ENCODE measurements around the gene B9D2.

B9D2 gene

DNA sequence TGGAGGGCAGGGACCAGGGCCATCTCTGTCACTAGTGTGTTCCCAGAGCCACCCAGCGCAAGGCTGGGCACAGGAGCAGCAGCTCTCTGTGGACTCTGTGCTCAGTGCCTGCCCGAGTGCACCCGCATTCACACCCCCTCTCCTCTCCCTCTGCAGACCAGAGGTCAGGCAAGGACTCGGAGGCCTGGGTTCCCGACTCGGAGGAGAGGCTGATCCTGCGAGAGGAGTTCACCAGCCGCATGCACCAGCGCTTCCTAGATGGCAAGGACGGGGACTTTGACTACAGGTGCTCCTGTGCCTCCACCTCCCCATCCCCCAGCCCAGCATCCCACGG lies 43.8 kb downstream of the B9D2 start:
- Histone ChIP-seq H3K36me3 (ENCODE audit: control insufficient read depth, insufficient read depth, low read length) (peaks cover 39% of the 10 kb centered on the region), H3K27ac (ENCODE audit: low read depth, low read length) (no peak overlapping the region), H3K27me3 (ENCODE audit: control insufficient read depth, insufficient read depth, low read length) (no peaks in the 10 kb centered on the region), H3K4me3 (ENCODE audit: low read depth, low read length) (no peak overlapping the region), H3K9ac (ENCODE audit: low read depth, low read length) (no peak overlapping the region), H3K9me3 (ENCODE audit: control insufficient read depth, insufficient read depth, low read length) (no peaks in the 10 kb centered on the region), H3K4me1 (ENCODE audit: control insufficient read depth, insufficient read depth, low read length) (peaks cover 22% of the 10 kb centered on the region)

DNA sequence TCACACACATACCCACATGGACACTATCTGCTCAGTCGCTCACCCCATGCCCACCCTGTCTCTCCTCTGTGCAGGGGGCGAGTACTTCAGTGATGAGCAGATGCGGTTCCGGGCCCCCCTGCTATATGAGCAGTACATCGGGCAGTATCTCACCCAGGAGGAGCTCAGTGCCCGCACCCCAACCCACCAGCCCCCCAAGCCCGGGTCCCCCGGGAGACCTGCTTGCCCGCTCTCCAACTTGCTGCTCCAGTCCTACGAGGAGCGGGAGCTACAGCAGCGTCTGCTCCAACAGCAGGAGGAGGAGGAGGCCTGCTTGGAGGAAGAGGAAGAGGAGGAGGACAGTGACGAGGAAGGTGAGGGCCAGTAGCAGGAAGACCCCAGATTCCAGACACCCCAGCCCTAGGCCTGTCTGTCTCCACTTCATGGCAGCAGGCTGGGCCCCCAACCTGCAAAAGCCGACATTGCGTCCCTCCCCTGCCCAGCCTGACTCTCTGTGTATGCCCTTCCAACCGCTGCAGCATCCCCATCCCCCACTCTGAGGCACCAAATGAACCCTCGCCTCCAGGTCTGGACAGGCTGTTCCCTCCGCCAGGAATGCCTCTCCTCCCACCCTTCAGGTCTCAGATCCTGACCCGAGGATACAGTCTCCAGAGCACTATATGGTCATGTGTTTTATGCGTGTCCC lies 44.3 kb downstream of the B9D2 start:
- no peaks in the 10 kb centered on the region for H3K9me3 ChIP-seq (ENCODE audit: control insufficient read depth, insufficient read depth, low read length)
- no peak overlapping the region for H3K27ac ChIP-seq (ENCODE audit: low read depth, low read length)
- no peaks in the 10 kb centered on the region for H3K27me3 ChIP-seq (ENCODE audit: control insufficient read depth, insufficient read depth, low read length)
- H3K9ac ChIP-seq (ENCODE audit: low read depth, low read length): no peak overlapping the region
- H3K4me1 ChIP-seq (ENCODE audit: control insufficient read depth, insufficient read depth, low read length): peaks cover 19% of the 10 kb centered on the region
- H3K36me3 ChIP-seq (ENCODE audit: control insufficient read depth, insufficient read depth, low read length): peaks cover 40% of the 10 kb centered on the region
- H3K4me3 ChIP-seq (ENCODE audit: low read depth, low read length): no peak overlapping the region

DNA sequence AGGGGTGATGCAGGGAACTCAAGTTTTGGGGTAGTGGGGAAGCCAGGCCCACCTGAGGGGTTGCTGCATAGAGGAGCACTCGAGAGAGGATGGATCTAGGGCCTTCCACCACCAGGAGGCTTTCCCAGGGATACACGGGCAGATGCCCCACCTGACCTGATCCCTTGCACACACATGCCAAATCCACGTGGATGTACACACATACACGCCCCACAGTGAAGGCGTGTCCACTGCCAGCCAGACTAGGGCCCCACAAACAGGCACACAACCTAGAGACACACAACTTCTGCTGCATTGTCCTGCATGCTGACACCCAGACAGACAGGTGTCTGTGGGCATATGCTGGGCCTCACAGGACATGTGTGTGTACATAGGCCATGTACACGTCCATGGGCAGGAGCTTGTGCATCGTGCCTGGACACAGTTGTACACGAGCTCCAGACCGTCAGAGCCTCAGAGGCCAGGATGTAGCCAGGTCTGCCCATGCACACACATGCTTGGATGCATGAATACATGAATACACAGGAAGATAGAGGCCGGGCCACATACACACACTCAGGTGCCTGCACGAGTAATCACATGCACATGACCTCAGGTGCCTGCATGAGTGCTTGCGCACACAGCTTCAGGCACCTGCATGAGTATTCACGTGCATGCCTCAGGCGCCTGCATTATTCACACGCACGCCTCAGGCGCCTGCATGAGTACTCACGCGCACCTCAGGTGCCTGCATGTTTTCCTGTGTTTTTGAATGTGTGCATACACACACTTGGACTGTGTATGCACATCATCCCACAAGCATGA lies 45.1 kb downstream of the B9D2 start:
- peaks cover 43% of the 10 kb centered on the region for H3K36me3 ChIP-seq (ENCODE audit: control insufficient read depth, insufficient read depth, low read length)

DNA sequence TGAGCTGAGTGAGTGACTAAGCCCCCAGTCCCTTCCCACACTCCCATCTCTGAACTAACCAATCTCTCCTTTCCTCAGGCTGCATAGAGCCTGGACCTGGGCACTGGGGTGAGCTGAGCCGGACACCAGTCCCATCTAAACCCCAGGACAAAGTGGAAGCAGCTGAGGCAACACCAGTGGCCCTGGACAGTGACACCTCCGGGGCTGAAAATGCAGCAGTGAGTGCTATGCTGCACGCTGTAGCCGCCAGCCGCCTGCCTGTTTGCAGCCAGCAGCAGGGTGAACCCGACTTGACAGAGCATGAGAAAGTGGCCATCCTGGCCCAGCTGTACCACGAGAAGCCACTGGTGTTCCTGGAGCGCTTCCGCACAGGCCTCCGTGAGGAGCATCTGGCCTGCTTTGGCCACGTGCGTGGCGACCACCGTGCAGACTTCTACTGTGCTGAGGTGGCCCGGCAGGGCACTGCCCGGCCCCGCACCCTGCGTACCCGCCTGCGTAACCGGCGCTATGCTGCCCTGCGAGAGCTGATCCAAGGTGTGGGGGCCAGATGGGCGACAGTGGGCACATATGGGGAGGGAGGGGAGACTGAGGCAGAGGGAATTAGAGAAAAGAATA lies 47.5 kb downstream of the B9D2 start:
- Histone ChIP-seq H3K27ac (ENCODE audit: low read depth, low read length) (no peak overlapping the region), H3K9ac (ENCODE audit: low read depth, low read length) (no peak overlapping the region), H3K9me3 (ENCODE audit: control insufficient read depth, insufficient read depth, low read length) (no peaks in the 10 kb centered on the region), H3K4me1 (ENCODE audit: control insufficient read depth, insufficient read depth, low read length) (no peaks in the 10 kb centered on the region), H3K4me3 (ENCODE audit: low read depth, low read length) (no peak overlapping the region), H3K27me3 (ENCODE audit: control insufficient read depth, insufficient read depth, low read length) (no peaks in the 10 kb centered on the region), H3K36me3 (ENCODE audit: control insufficient read depth, insufficient read depth, low read length) (peaks cover 59% of the 10 kb centered on the region)

More for the DNA sequence above, 45.1 kb downstream of the B9D2 start:
- Histone ChIP-seq H3K9ac (ENCODE audit: low read depth, low read length) (no peak overlapping the region), H3K9me3 (ENCODE audit: control insufficient read depth, insufficient read depth, low read length) (no peaks in the 10 kb centered on the region), H3K4me3 (ENCODE audit: low read depth, low read length) (no peak overlapping the region), H3K27ac (ENCODE audit: low read depth, low read length) (no peak overlapping the region), H3K4me1 (ENCODE audit: control insufficient read depth, insufficient read depth, low read length) (peaks cover 12% of the 10 kb centered on the region), H3K27me3 (ENCODE audit: control insufficient read depth, insufficient read depth, low read length) (no peaks in the 10 kb centered on the region)

DNA sequence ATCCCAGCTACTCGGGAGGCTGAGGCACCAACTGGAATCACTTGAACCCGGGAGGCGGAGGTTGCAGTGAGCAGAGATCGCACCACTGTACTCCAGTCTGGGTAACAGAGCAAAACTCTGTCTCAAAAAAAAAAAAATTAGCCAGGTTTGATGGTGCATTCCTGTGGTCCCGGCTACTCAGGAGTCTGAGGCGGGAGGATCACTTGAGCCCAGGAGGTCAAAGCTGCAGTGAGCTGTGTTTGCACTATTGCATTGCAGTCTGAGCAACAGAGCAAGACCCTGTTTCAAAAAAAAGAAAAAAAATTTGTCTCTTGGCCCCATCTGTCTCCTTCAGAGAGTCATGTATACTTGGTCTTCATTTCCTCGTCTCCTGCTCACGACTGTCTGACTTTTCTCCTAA lies 52.3 kb downstream of the B9D2 start:
- Histone ChIP-seq H3K9me3 (ENCODE audit: control insufficient read depth, insufficient read depth, low read length) (no peaks in the 10 kb centered on the region), H3K27me3 (ENCODE audit: control insufficient read depth, insufficient read depth, low read length) (no peaks in the 10 kb centered on the region), H3K4me3 (ENCODE audit: low read depth, low read length) (no peak overlapping the region), H3K9ac (ENCODE audit: low read depth, low read length) (no peak overlapping the region), H3K4me1 (ENCODE audit: control insufficient read depth, insufficient read depth, low read length) (peaks cover 7% of the 10 kb centered on the region), H3K27ac (ENCODE audit: low read depth, low read length) (no peak overlapping the region), H3K36me3 (ENCODE audit: control insufficient read depth, insufficient read depth, low read length) (peaks cover 45% of the 10 kb centered on the region)

DNA sequence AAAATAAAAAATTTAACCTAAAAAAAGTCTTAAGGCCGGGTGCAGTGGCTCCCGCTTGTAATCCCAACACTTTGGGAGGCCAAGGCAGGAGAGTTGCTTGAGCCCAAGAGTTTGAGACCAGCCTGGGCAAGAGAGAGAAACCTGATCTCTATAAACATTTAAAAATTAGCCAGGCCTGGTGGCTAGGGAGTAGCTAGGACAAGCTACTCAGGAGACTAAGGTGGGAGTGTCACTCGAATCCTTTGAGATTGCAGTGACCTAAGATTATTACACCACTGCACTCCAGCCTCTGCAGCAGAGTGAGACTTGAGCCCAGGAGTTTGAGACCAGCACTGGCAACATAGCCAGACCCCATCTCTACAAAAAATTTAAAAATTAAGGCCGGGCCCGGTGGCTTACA lies 52.9 kb downstream of the B9D2 start:
- H3K27me3 ChIP-seq (ENCODE audit: control insufficient read depth, insufficient read depth, low read length): no peaks in the 10 kb centered on the region
- no peak overlapping the region for H3K27ac ChIP-seq (ENCODE audit: low read depth, low read length)
- peak overlapping the region; percentile 92 for H3K4me3 ChIP-seq (ENCODE audit: low read depth, low read length)
- H3K36me3 ChIP-seq (ENCODE audit: control insufficient read depth, insufficient read depth, low read length): peaks cover 45% of the 10 kb centered on the region
- H3K4me1 ChIP-seq (ENCODE audit: control insufficient read depth, insufficient read depth, low read length): peaks cover 7% of the 10 kb centered on the region
- H3K9me3 ChIP-seq (ENCODE audit: control insufficient read depth, insufficient read depth, low read length): no peaks in the 10 kb centered on the region
- H3K9ac ChIP-seq (ENCODE audit: low read depth, low read length): peak overlapping the region; percentile 89

- peak within 1 kb of the TSS; percentile 89 for H3K9ac ChIP-seq (ENCODE audit: low read depth, low read length)
- no peaks in the 10 kb centered on the region for H3K27me3 ChIP-seq (ENCODE audit: control insufficient read depth, insufficient read depth, low read length)
- peaks cover 7% of the 10 kb centered on the region for H3K4me1 ChIP-seq (ENCODE audit: control insufficient read depth, insufficient read depth, low read length)
- peaks cover 48% of the 10 kb centered on the region for H3K36me3 ChIP-seq (ENCODE audit: control insufficient read depth, insufficient read depth, low read length)
- no peaks in the 10 kb centered on the region for H3K9me3 ChIP-seq (ENCODE audit: control insufficient read depth, insufficient read depth, low read length)
- H3K27ac ChIP-seq (ENCODE audit: low read depth, low read length): peak within 1 kb of the TSS; percentile 95
- H3K4me3 ChIP-seq (ENCODE audit: low read depth, low read length): peak within 1 kb of the TSS; percentile 92
These were observed 53.7 kb downstream of the B9D2 start, which contains the start of gene CCDC97 for GRCh38 chr19:41310033-41310831. Gene CCDC97 (plus strand): TSS chr19:41310172. CDS start chr19:41310311, 139 bp downstream.

DNA sequence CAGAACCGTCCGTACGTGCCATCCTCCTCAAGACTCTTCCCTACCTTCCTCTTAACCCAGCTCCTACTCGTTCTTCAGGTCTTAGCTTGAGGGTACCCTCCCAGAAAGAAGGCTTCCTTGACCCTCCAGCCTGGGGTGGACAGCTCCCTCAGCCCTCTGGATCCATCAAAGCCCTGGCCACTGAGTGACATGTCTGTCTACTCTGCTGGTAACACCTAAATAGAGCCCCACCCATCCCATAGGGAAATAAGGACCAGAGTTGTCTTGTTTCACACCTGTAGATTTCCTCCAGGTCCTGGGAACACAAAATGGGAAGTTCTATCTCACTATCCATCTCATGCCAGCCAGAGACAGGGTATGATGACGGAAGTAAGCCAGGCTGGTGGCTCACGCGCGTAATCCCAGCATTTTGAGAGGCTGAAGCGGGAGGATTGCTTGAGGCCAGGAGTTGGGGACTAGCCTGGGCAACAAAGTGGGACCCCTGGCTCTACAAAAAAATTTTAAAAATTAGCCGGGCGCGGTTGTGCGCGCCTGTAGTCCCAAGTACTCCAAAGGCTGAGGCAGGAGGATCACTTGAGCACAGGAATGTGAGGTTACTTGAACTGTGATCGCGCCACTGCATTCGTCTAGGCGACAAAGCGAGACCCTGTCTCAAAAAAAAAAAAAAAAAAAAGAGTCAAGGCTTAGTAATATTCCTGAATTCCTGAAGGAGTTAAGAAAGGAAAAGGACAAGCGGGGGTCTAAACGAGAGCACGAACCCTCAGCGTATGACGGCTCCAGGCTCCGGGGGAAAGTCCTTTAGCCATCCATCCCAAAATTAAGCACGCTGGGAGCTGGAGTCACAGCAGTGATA lies 54.5 kb downstream of the B9D2 start:
- Histone ChIP-seq H3K27ac (ENCODE audit: low read depth, low read length) (peak overlapping the region; percentile 95), H3K4me3 (ENCODE audit: low read depth, low read length) (peak overlapping the region; percentile 92), H3K9ac (ENCODE audit: low read depth, low read length) (peak overlapping the region; percentile 89), H3K4me1 (ENCODE audit: control insufficient read depth, insufficient read depth, low read length) (peaks cover 7% of the 10 kb centered on the region), H3K9me3 (ENCODE audit: control insufficient read depth, insufficient read depth, low read length) (no peaks in the 10 kb centered on the region), H3K36me3 (ENCODE audit: control insufficient read depth, insufficient read depth, low read length) (peaks cover 54% of the 10 kb centered on the region), H3K27me3 (ENCODE audit: control insufficient read depth, insufficient read depth, low read length) (no peaks in the 10 kb centered on the region)

GRCh38 chr19:41308450-41309179 lies 55.3 kb downstream of the B9D2 start:
- Histone ChIP-seq H3K9me3 (ENCODE audit: control insufficient read depth, insufficient read depth, low read length) (no peaks in the 10 kb centered on the region), H3K9ac (ENCODE audit: low read depth, low read length) (no peak overlapping the region), H3K36me3 (ENCODE audit: control insufficient read depth, insufficient read depth, low read length) (peaks cover 58% of the 10 kb centered on the region), H3K27ac (ENCODE audit: low read depth, low read length) (peak overlapping the region; percentile 52), H3K27me3 (ENCODE audit: control insufficient read depth, insufficient read depth, low read length) (no peaks in the 10 kb centered on the region), H3K4me1 (ENCODE audit: control insufficient read depth, insufficient read depth, low read length) (peaks cover 7% of the 10 kb centered on the region), H3K4me3 (ENCODE audit: low read depth, low read length) (no peak overlapping the region)
